Measurements from ENCODE around the gene NUDT3. TPM values are rescaled to one million over a fixed set of nuclear protein-coding genes. Genes with fewer than 3 reads are reported as not detected.

NUDT3 gene
- total and polyA plus RNA-seq, 8 donors, result 8.7 to 34.0 (median 13.1) TPM

DNA sequence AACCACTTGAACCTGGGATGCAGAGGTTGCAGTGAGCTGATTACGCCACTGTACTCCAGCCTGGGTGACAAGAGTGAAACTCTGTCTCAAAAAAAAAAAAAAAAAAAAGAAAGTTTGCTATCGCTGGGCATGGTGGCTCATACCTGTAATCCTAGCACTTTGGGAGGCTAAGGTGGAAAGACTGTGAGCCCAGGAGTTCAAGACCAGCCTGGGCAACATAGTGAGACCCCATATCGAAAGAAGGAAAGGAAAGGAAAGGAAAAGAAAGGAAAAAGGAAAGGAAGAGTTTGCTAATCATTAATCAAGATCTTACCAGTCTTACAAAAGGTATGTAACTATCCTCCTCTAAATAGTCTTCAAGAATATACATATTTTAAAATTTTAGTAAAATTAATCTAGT lies 88.3 kb downstream of the NUDT3 start:
- Histone ChIP-seq H3K27me3 (no peaks in the 10 kb centered on the region), H3K9me3 (no peaks in the 10 kb centered on the region), H3K27ac (no peak overlapping the region), H3K4me3 (no peak overlapping the region), H3K36me3 (no peaks in the 10 kb centered on the region), H3K4me1 (peaks cover 18 to 53% (median 36%) of the 10 kb centered on the region in 4 donors)
- DNase-seq, result no peak
- intact Hi-C loops (cut with DNase I; ENCODE audit: low total_unique reads), result no loop called here
- 89 to 99% (median 98%) methylated on average over 3 of the region's 3 CpGs for whole genome bisulfite sequencing, 5 donors
- TF ChIP-seq EP300 (IDR thresholded peaks at IDR 0.05), result no peak
- TF ChIP-seq CTCF (IDR thresholded peaks at IDR 0.05), result no peak
- TF ChIP-seq POLR2A (IDR thresholded peaks at IDR 0.05), result no peak
- no peak for TF ChIP-seq POLR2AphosphoS5 (IDR thresholded peaks at IDR 0.05)

- no peak overlapping the region for H3K4me3 ChIP-seq
- H3K27ac ChIP-seq, result no peak overlapping the region
- DNase-seq, result no peak
- no peak for TF ChIP-seq EP300 (IDR thresholded peaks at IDR 0.05)
- TF ChIP-seq CTCF (IDR thresholded peaks at IDR 0.05), result no peak
- no peak for TF ChIP-seq POLR2AphosphoS5 (IDR thresholded peaks at IDR 0.05)
- TF ChIP-seq POLR2A (IDR thresholded peaks at IDR 0.05), result no peak
- intact Hi-C loops (cut with DNase I; ENCODE audit: low total_unique reads), result no loop called here
- H3K4me1 ChIP-seq, result peaks cover 18 to 45% (median 31%) of the 10 kb centered on the region in 4 donors
- no peaks in the 10 kb centered on the region for H3K36me3 ChIP-seq
- H3K27me3 ChIP-seq, result no peaks in the 10 kb centered on the region
- H3K9me3 ChIP-seq, result no peaks in the 10 kb centered on the region
- WGBS, 5 donors, result 93 to 100% (median 96%) methylated on average over 4 of the region's 4 CpGs
Observed at GRCh38 chr6:34302929-34303328, 89.5 kb downstream of the NUDT3 start.

GRCh38 chr6:34301408-34301807 lies 91.1 kb downstream of the NUDT3 start:
- no peak overlapping the region for H3K27ac ChIP-seq
- no peaks in the 10 kb centered on the region for H3K9me3 ChIP-seq
- 52 to 73% (median 72%) methylated on average over 2 of the region's 2 CpGs for WGBS, 5 donors
- H3K36me3 ChIP-seq, result no peaks in the 10 kb centered on the region
- peak in 1 of 2 donors; percentile 82 for DNase-seq
- intact Hi-C loops (cut with DNase I; ENCODE audit: low total_unique reads), result no loop called here
- TF ChIP-seq POLR2AphosphoS5 (IDR thresholded peaks at IDR 0.05), result peak in 1 of 3 donors; percentile 8
- no peak for TF ChIP-seq EP300 (IDR thresholded peaks at IDR 0.05)
- H3K4me1 ChIP-seq, result peaks cover 12 to 38% (median 19%) of the 10 kb centered on the region in 4 donors
- H3K27me3 ChIP-seq, result no peaks in the 10 kb centered on the region
- H3K4me3 ChIP-seq, result no peak overlapping the region

DNA sequence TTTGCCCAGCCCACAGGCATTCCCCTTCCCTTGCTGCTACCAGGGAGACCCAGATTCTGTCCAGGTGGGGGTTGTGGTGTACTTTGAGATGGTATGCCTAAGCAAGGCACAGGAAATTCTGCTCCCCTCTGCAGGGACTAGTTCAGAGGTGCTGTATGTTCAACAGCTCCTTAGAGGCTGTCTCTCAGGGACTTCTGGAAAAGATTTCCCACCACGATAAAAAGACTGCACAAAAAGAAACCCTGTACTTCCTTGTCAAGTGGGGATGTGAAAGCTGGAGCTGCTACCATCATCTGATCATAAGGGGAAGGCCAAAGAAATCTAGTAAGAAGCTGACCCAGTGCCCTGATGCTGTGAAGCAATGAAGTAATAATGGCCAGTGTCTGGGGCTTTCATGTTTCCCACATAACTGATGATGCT lies 92.1 kb downstream of the NUDT3 start:
- Histone ChIP-seq H3K36me3 (peaks cover 0 to 1% (median under 1%) of the 10 kb centered on the region in 4 donors), H3K27me3 (no peaks in the 10 kb centered on the region), H3K4me1 (peaks cover 1 to 27% (median 12%) of the 10 kb centered on the region in 4 donors), H3K27ac (no peak overlapping the region), H3K9me3 (no peaks in the 10 kb centered on the region), H3K4me3 (no peak overlapping the region)
- WGBS, 5 donors, result 36 to 74% (median 55%) methylated on average over 1 of the region's 1 CpG
- intact Hi-C loops (cut with DNase I; ENCODE audit: low total_unique reads), result no loop called here
- TF ChIP-seq POLR2AphosphoS5 (IDR thresholded peaks at IDR 0.05) (no peak), POLR2A (IDR thresholded peaks at IDR 0.05) (no peak), CTCF (IDR thresholded peaks at IDR 0.05) (no peak), EP300 (IDR thresholded peaks at IDR 0.05) (no peak)
- peak in 1 of 2 donors; percentile 18 for DNase-seq

DNA sequence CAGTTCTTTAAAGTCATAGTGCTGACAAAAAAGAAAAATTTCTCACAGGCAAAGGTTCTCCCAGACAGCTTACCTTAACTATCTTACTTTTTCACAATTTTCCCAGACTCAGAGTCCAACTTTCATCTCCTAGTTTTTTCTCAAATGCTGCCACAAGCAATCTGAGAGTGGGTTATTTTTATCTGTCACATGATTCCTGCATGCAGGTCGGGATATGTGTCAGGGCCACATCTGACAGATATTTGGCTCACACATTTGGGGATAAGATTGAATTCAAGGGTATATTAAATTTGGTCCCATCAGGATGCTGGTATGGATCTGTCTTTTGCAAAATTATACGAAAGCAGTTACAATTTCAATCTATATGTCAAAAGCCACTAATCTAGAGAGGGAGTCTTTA lies 93.5 kb downstream of the NUDT3 start:
- H3K27ac ChIP-seq, result no peak overlapping the region
- 53 to 79% (median 75%) methylated on average over 2 of the region's 2 CpGs for WGBS, 5 donors
- intact Hi-C loops (cut with DNase I; ENCODE audit: low total_unique reads), result no loop called here

More for the DNA sequence above, 93.5 kb downstream of the NUDT3 start:
- no peak overlapping the region for H3K4me3 ChIP-seq
- peaks cover 0 to 23% (median 12%) of the 10 kb centered on the region in 4 donors for H3K4me1 ChIP-seq
- no peaks in the 10 kb centered on the region for H3K27me3 ChIP-seq
- peaks cover 5 to 15% (median 13%) of the 10 kb centered on the region in 4 donors for H3K36me3 ChIP-seq
- no peaks in the 10 kb centered on the region for H3K9me3 ChIP-seq
- DNase-seq, result no peak
- TF ChIP-seq POLR2A (IDR thresholded peaks at IDR 0.05), result no peak
